ENCODE data around the gene KCNQ5.

DNA sequence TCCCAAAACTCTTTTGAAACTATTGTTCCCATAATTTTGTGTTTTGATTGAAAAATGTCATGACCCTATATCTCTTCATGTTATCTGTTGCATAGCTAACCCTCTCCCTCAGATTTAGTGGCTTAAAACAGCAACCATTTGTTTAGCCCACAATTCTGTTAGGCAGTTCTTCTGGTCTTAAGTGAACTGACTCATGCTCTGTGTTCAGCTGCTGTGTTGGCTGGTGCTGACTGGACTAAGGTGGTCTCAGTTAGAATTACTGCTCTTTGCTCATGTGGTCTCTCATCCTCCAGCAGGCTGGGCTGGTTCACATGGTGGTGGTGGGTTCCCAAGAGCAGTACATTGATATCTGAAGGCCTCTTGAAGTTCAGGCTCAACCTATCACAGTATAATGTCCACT lies 522.7 kb downstream of the KCNQ5 start:
- TF ChIP-seq POLR2A (IDR thresholded peaks at IDR 0.05) = no peak
- TF ChIP-seq, protein P1, sequence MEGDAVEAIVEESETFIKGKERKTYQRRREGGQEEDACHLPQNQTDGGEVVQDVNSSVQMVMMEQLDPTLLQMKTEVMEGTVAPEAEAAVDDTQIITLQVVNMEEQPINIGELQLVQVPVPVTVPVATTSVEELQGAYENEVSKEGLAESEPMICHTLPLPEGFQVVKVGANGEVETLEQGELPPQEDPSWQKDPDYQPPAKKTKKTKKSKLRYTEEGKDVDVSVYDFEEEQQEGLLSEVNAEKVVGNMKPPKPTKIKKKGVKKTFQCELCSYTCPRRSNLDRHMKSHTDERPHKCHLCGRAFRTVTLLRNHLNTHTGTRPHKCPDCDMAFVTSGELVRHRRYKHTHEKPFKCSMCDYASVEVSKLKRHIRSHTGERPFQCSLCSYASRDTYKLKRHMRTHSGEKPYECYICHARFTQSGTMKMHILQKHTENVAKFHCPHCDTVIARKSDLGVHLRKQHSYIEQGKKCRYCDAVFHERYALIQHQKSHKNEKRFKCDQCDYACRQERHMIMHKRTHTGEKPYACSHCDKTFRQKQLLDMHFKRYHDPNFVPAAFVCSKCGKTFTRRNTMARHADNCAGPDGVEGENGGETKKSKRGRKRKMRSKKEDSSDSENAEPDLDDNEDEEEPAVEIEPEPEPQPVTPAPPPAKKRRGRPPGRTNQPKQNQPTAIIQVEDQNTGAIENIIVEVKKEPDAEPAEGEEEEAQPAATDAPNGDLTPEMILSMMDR (IDR thresholded peaks at IDR 0.05) = no peak
